MV-4-11 (cell line): ENCODE data around the gene TNFRSF1A.

Source experiments
- DNase-seq: peaks from one replicate; lab custom pipeline; 2025; lab: John Stamatoyannopoulos, UW

Gene TNFRSF1A

DNA sequence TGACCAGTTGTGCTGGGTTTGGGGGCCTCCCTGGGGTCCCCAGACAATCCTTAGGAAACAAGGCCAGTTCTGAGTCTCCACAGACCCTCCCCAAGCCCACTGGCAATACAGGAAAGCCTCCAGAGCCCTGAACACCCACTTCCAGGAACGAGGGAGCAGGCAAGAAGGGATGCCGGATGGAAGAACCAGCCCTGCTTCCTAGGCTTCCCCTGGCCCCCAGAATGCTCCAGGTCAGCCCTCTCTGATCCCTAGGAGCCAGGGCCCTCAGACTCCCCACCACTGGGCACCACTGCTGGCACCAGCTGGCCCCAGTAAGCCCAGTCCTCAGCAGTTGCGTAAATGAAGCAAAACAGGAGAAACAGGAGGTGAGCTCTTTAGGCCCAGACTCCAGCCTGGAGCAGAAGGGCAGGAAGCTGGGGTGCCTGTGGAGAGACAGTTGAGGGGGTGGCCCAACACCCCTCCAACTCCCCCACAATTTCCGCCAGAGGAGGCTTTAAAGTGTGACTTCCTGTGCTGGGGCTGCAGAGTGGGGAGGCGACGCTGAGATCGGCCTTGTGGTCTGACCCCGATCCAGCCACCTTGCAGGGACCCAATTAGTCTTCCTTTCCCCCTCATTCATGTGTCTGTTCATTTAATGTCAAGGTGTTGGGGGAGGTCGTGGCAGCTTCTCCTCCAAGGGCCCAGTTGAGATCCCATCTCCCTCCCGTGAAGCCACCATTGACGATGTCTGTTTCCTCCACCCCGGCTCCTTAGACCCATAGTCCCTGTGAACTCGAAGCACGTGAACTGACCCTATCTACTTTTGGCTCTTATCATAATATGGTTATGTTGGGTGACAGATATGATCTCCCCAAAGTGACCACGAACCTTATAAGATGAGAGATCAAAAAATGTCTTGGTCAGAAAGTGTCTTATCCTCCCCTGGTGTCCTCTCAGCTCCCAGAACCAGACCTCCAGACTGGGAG, 4.7 kb downstream of the TNFRSF1A start:
- peak; percentile 89 for DNase-seq

DNA sequence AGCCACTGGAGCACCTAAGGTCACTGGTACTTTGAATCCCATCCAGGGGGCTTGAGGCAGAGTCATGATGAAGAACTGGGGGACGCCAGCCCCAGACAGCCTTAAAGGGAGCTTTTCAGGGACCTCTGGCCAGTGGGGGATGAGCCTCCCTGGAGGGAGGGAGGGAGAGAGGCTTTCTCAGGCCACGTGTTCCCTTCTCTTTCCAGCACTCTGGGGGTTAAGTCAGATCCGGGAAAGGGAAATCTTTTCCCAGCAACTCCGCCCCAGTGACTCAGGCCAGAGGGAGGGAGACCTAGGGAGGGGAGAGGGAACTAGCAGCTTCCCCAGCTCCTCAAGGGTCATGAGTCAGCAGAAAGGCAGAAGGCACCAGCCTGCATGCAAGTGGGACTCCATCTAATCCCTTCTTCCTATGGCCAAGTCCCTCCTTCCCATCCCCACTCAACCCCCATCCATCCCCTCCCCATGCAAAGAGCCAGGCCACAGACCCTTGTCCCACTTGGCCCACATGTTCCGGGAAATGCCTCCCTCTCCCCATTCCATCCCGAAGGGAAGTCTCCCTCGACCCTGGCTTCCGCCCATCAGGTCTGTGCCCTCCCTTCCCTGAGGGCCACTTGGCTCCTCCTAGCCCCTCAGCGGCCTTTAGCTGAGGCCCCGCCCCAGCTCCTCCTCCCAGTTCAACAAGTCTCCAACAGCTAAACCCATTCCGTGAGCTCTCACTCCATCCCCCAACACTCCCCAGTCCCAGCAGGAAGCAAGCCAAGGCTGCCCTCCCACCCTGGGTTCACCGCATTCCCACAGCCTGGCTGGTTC, 5.6 kb downstream of the TNFRSF1A start:
- peak; percentile 97 for DNase-seq

DNA sequence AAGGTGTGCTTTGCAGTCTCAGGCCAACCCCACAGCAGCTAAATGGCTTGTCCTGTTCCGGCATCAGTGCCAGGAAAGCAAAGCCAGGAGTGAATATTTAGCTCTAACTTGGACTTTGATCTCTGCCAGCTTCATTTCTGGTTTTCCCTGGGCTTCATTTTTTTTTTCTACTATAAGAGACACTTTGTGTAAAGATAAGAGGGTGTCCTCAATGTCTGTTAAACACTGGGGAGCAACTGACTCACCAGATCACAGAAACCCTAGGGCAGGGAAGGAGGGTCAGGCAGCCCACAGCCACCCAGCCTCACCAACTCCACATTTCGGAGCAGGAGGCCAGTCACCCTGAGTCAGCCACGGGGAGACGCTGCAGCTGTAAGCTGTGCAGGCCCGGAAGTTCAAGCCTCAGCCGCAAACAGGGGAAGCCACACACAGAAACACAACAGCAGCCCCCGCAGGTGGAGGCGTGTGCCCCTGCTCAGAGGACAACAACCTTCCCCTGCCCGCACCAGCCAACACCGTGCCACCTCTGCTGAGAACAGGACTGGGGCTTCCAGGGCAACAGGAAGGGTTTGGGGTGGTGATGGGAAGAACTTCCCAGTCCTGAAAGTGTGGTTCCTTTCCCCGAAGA, 6.3 kb downstream of the TNFRSF1A start:
- peak; percentile 87 for DNase-seq

- no peak for DNase-seq
Observed at GRCh38 chr12:6334940-6335450, 6.9 kb downstream of the TNFRSF1A start.

GRCh38 chr12:6334359-6334758, 7.5 kb downstream of the TNFRSF1A start:
- no peak for DNase-seq

- DNase-seq, result no peak
Observed at GRCh38 chr12:6333566-6333965, 8.3 kb downstream of the TNFRSF1A start.

DNA sequence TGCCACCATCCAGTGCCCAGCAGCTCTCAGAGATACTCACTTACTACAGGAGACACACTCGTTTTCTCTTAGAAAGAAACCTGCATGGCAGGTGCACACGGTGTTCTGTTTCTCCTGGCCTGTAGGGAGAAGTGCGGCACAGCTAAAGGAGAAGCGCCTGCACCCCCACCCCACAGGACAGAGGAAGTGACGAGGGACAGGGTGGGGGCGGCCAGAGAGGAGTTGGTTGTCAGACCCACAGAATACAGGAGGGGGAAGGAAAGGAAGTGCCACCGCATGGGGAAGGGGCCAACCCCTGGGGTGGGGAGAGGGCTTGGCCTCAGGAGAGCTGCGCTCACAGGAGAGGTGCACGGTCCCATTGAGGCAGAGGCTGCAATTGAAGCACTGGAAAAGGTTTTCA, 8.8 kb downstream of the TNFRSF1A start:
- DNase-seq, result no peak

DNA sequence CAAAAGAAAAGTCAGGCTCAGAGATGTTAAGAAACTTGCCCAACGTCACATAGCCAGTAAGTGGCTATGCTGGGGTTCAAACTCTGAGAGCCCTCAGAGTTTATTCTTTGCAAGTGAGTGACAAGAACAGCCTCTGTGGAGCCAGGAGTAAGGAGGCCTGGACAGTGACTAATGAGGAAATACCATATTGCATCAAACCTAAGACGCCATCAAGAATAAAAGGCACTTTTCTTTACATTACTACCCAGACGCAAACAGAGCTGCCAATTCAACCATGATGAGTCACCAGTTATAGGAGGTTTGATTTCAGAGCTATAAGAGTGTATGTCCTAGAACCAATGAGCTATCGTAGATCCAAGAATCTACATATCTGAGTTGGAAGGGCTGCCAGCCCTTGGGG, 9.4 kb downstream of the TNFRSF1A start:
- peak; percentile 51 for DNase-seq

- DNase-seq, result no peak
Observed at GRCh38 chr12:6330999-6331714, 10.7 kb downstream of the TNFRSF1A start.

- peak; percentile 64 for DNase-seq
Observed at GRCh38 chr12:6330192-6330591, 11.7 kb downstream of the TNFRSF1A start.

DNA sequence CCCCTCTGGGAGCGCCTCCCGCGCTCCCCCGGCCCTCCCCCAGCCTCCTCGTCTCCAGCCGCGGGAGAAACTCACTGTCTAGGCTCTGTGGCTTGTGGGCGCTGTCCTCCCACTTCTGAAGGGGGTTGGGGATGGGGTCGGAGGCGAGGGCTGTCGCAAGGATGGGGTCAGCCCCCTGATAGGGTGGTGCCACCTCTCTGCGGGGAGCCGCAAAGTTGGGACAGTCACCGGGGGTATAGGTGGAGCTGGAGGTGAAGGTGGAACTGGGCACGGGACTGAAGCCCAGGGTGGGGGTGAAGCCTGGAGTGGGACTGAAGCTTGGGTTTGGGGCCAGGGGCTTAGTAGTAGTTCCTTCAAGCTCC, 12.2 kb downstream of the TNFRSF1A start:
- DNase-seq, result no peak

GRCh38 chr12:6328945-6329702, 12.8 kb downstream of the TNFRSF1A start:
- DNase-seq, result no peak

- no peak for DNase-seq
Observed at GRCh38 chr12:6328045-6328779, 13.7 kb downstream of the TNFRSF1A start.

GRCh38 chr12:6327229-6328041, 14.4 kb downstream of the TNFRSF1A start:
- DNase-seq, result no peak

- DNase-seq, result peak; percentile 51
Observed at GRCh38 chr12:6326316-6327228, 15.3 kb downstream of the TNFRSF1A start.

DNA sequence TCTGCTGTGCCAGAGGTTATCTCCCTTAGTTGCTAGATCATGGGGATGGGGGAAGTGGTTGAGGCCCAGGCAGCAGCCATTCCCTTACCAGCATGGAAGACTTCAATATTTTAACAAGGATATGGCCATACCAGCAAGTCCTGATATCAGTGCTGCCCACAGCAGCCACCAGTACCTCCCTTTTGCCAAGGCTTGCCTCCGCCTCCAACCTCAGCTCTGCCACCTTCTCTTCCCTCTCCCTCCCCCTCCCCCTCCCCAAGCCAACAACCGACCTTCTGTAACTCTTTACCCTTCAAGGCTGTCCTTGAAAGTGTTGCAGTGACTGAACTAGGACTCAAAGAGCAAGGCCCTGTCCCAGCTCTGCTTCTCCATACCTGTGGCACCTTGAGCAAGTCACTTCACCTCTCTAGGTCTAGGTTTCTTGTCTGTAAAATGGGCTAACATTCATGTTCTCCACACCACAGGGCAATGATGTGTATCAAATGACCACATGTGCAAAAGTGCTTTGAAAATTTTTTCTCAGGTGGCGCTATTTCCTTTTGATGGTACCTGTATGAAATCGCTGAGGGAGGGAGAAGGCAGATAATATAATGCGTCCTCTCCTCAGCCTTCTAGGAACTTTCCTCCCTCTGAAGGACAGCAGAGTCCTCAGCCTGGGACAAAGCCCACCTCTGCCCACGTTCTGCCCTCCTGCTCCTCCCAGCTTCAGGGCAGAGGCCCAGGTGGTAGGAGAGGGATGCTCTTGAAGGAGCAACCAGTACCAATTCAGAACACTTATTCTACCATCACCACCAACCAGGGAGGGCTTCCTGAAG, 16.7 kb downstream of the TNFRSF1A start:
- no peak for DNase-seq

- no peak for DNase-seq
Observed at GRCh38 chr12:6323995-6324711, 17.7 kb downstream of the TNFRSF1A start.
